ENCODE measurements around the gene IRF2BP2.

The IRF2BP2 gene

GRCh38 chr1:234624724-234625117 is 14.7 kb upstream of the IRF2BP2 start:
- no peak overlapping the region for H3K4me3 ChIP-seq (ENCODE audit: low read depth, low read length)
- TF ChIP-seq, protein P1, sequence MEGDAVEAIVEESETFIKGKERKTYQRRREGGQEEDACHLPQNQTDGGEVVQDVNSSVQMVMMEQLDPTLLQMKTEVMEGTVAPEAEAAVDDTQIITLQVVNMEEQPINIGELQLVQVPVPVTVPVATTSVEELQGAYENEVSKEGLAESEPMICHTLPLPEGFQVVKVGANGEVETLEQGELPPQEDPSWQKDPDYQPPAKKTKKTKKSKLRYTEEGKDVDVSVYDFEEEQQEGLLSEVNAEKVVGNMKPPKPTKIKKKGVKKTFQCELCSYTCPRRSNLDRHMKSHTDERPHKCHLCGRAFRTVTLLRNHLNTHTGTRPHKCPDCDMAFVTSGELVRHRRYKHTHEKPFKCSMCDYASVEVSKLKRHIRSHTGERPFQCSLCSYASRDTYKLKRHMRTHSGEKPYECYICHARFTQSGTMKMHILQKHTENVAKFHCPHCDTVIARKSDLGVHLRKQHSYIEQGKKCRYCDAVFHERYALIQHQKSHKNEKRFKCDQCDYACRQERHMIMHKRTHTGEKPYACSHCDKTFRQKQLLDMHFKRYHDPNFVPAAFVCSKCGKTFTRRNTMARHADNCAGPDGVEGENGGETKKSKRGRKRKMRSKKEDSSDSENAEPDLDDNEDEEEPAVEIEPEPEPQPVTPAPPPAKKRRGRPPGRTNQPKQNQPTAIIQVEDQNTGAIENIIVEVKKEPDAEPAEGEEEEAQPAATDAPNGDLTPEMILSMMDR (IDR thresholded peaks at IDR 0.05; ENCODE audit: low read depth, low read length) = no peak

- H3K4me3 ChIP-seq (ENCODE audit: low read depth, low read length) = no peak overlapping the region
- TF ChIP-seq, protein P1 (IDR thresholded peaks at IDR 0.05; ENCODE audit: low read depth, low read length) = no peak
Observed at GRCh38 chr1:234621657-234622335, 11.8 kb upstream of the IRF2BP2 start.

DNA sequence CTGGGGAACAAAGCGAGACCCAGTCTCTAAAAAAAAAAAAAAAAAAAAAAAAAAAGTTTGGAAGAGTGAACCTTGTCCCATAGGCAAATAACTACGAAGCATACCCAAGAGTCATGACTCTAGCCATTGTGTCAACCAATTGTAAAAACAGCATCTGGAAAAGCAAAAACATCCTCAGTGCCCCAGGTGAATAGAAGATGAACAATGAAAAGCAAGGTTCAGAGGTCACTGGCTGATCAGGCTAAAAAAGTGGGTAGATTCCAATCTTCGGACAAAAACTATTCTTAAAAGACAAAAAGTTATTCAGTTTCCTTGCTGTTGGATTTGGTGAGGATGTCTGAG is 11.1 kb upstream of the IRF2BP2 start:
- TF ChIP-seq, protein P1 (IDR thresholded peaks at IDR 0.05; ENCODE audit: low read depth, low read length) = no peak
- H3K4me3 ChIP-seq (ENCODE audit: low read depth, low read length) = no peak overlapping the region

DNA sequence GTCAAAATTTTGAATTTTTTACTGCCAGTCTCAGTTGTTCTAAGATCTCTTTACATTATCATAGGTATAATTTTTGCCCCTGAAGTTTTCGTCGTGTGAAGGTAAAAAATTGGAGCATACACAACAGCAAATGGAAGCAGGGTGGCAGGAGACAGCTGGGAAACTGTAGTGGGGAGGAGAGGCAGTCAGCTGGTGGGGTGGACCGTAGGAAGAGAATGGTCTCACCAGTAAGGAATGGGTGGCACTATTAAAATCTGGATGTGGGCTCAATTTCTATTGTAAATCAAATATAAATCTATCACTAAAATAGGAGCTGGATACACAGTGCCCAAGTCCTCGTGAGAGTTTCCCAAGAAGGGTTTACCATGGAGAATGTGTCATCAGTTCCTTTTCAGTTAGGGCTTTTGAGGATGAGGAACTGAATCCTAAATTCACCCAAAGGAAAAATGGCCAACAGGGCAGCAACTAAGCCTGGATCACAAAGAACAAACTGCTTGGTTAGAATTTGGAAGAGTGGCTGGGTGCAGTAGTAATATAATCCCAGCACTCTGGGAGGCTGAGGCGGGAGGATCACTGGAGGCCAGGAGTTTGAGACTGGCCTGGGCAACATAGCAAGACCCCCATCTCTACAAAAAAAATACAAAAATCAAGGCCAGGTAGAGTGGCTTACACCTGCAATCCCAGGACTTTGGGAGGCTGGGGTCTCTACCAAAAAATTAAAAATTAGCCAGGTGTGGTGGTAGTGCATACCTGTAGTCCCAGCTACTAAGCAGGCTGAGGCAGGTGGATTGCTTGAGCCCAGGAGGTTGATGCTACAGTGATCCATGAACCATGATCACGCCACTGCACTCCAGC is 10.5 kb upstream of the IRF2BP2 start:
- H3K4me3 ChIP-seq (ENCODE audit: low read depth, low read length) = no peak overlapping the region
- TF ChIP-seq, protein P1 (IDR thresholded peaks at IDR 0.05; ENCODE audit: low read depth, low read length) = no peak

- TF ChIP-seq, protein P1 (IDR thresholded peaks at IDR 0.05; ENCODE audit: low read depth, low read length) = no peak
- H3K4me3 ChIP-seq (ENCODE audit: low read depth, low read length) = no peak overlapping the region
Observed at GRCh38 chr1:234619794-234620247, 9.8 kb upstream of the IRF2BP2 start.

DNA sequence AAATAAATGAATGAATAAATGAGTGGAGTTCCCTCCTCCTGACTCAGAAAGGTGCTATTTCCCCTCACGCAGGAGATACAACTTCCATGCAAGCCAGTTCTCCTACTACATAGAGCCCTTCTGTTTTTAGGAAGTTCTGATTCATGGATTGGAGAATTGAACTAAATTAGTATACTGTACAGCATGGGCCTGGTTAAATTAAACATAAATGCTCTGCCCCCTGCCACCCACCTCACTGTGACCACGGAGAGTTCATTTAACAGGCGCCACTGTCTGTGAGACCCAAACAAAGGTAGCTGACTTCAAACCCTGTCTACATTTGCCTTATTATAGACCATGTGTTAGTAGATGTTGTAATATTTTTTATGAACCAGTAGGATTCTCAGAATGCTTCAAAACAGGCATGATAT is 9.1 kb upstream of the IRF2BP2 start:
- H3K4me3 ChIP-seq (ENCODE audit: low read depth, low read length) = no peak overlapping the region
- TF ChIP-seq, protein P1 (IDR thresholded peaks at IDR 0.05; ENCODE audit: low read depth, low read length) = no peak

GRCh38 chr1:234618737-234619049 is 8.7 kb upstream of the IRF2BP2 start:
- TF ChIP-seq, protein P1 (IDR thresholded peaks at IDR 0.05; ENCODE audit: low read depth, low read length) = no peak
- no peak overlapping the region for H3K4me3 ChIP-seq (ENCODE audit: low read depth, low read length)

All from WI38 (cell line).